Brain microvascular endothelial cell (primary cell): ENCODE measurements around the gene SLC9A7.

Experiments
- DNase-seq: peaks from one replicate; pipeline ENCODE4 v3.0.0-alpha.2; 2020
- H3K27ac ChIP-seq: fragments of 250-450 bp; sonication (Bioruptor Pico); 2 replicates; pipeline ENCODE4 v1.5.1; 2020; ENCODE audit warnings: mild to moderate bottlenecking, moderate library complexity
- H3K27me3 ChIP-seq: fragments of 250-450 bp; sonication (Bioruptor Pico); replicated peaks from 2 replicates; pipeline ENCODE4 v1.5.1; 2020; ENCODE audit warnings: mild to moderate bottlenecking
- H3K36me3 ChIP-seq: fragments of 250-450 bp; sonication (Bioruptor Pico); replicated peaks from 2 replicates; pipeline ENCODE4 v1.5.1; 2020; ENCODE audit warnings: mild to moderate bottlenecking
- H3K4me3 ChIP-seq: 2 replicates; pipeline ENCODE4 v1.5.1; 2011; ENCODE audit warnings: low read depth, mild to moderate bottlenecking, control low read depth, low read length, moderate library complexity
- in situ Hi-C: cut with HindIII; loops from 2 replicates; pipeline ENCODE4 v1.10.0; 2017; ENCODE audit warnings: low sequenced_read_pairs, low pct_ligation_motif_present
- TF ChIP-seq, protein P1 (sequence below): IDR thresholded peaks from 2 replicates; pipeline ENCODE4 v1.5.1; 2011; ENCODE audit warnings: low read depth, mild to moderate bottlenecking, moderate library complexity, low read length, control low read depth, inconsistent platforms; ENCODE audit errors: missing control alignments

SLC9A7 gene

DNA sequence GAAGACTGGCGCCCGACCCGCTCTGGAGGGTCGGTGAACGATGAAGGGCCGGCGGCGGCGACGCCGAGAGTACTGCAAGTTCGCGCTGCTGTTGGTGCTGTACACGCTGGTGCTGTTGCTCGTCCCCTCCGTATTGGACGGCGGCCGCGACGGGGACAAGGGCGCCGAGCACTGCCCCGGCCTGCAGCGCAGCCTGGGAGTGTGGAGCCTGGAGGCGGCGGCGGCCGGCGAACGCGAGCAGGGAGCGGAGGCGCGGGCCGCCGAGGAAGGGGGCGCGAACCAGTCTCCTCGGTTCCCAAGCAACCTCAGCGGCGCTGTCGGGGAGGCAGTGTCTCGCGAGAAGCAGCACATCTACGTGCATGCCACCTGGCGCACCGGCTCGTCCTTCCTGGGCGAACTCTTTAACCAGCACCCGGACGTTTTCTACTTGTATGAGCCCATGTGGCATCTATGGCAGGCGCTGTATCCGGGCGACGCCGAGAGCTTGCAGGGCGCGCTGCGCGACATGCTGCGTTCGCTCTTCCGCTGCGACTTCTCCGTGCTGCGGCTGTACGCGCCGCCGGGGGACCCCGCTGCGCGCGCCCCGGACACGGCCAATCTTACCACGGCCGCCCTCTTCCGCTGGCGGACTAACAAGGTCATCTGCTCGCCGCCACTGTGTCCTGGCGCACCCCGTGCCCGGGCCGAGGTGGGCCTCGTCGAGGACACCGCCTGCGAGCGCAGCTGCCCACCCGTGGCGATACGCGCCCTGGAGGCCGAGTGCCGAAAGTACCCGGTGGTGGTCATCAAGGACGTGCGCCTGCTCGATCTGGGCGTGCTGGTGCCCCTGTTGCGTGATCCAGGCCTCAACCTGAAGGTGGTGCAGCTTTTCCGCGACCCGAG, 184.8 kb downstream of the SLC9A7 start:
- in situ Hi-C loops = no loop called here
- Histone ChIP-seq H3K4me3 (peak overlapping the region; percentile 59), H3K36me3 (no peaks in the 10 kb centered on the region), H3K27ac (peak overlapping the region; percentile 21), H3K27me3 (no peaks in the 10 kb centered on the region)
- DNase-seq = peak; percentile 31
- TF ChIP-seq, protein P1, sequence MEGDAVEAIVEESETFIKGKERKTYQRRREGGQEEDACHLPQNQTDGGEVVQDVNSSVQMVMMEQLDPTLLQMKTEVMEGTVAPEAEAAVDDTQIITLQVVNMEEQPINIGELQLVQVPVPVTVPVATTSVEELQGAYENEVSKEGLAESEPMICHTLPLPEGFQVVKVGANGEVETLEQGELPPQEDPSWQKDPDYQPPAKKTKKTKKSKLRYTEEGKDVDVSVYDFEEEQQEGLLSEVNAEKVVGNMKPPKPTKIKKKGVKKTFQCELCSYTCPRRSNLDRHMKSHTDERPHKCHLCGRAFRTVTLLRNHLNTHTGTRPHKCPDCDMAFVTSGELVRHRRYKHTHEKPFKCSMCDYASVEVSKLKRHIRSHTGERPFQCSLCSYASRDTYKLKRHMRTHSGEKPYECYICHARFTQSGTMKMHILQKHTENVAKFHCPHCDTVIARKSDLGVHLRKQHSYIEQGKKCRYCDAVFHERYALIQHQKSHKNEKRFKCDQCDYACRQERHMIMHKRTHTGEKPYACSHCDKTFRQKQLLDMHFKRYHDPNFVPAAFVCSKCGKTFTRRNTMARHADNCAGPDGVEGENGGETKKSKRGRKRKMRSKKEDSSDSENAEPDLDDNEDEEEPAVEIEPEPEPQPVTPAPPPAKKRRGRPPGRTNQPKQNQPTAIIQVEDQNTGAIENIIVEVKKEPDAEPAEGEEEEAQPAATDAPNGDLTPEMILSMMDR = no peak

GRCh38 chrX:46573331-46573891, 185.5 kb downstream of the SLC9A7 start, which contains the start of gene CHST7:
Gene CHST7, plus strand, starts transcription at chrX:46573765. Its CDS starts 167 bp downstream, at chrX:46573932.
- Histone ChIP-seq H3K27me3 (no peaks in the 10 kb centered on the region), H3K27ac (peak within 1 kb of the TSS; percentile 21), H3K36me3 (no peaks in the 10 kb centered on the region), H3K4me3 (peak within 1 kb of the TSS; percentile 59)
- in situ Hi-C loops = no loop called here
- TF ChIP-seq, protein P1 = peak; percentile 63
- peak; percentile 53 for DNase-seq

- no peak for DNase-seq
- H3K27me3 ChIP-seq = no peaks in the 10 kb centered on the region
- no peaks in the 10 kb centered on the region for H3K36me3 ChIP-seq
- in situ Hi-C loops = no loop called here
- TF ChIP-seq, protein P1 = no peak
- no peak overlapping the region for H3K27ac ChIP-seq
- no peak overlapping the region for H3K4me3 ChIP-seq
Measured at GRCh38 chrX:46572340-46572936, 186.5 kb downstream of the SLC9A7 start.

DNA sequence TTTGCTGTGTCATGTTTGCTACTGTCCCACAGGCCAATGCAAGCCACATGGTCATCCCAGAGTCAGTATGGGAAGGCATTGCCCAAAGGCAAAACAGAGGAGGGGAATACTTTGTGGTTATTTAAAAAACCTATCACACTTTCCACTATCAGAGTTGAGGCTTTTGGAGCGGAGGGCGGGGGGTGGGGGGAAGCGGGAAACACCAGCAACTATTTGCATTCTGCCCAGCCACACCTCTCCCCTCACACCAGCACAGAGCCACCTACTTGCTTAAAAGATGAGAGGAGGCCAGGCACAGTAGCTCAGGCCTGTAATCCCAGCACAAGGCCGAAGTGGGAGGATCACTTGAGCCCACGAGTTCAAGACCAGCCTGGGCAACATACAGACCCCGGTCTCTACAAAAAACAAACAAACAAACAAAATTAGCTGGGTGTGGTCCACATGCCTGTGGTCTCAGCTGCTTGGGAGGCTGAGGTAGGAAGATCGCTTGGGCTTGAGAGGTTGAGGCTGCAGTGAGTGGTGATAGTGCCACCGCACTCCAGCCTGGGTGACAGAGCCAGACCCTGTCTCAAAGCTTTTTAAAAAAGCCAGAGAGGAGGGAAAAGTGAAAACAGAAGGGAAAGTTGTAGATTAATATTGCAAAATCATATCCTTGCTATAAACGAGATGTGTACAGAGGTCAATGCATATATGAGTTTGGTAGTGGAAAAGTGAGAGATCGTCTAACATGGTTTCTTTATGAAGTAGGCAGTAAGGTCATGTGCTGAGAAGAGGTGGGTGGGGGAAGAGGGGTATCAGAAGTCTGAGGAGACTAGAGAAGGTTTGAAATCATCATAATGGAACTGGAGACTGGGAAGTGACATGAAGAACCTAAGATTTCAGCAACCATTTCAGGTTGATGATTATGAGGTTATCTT, 187.2 kb downstream of the SLC9A7 start:
- no peak for DNase-seq
- TF ChIP-seq, protein P1 = no peak
- no peaks in the 10 kb centered on the region for H3K36me3 ChIP-seq
- no peak overlapping the region for H3K27ac ChIP-seq
- no peak overlapping the region for H3K4me3 ChIP-seq
- in situ Hi-C loops = no loop called here
- no peaks in the 10 kb centered on the region for H3K27me3 ChIP-seq

DNA sequence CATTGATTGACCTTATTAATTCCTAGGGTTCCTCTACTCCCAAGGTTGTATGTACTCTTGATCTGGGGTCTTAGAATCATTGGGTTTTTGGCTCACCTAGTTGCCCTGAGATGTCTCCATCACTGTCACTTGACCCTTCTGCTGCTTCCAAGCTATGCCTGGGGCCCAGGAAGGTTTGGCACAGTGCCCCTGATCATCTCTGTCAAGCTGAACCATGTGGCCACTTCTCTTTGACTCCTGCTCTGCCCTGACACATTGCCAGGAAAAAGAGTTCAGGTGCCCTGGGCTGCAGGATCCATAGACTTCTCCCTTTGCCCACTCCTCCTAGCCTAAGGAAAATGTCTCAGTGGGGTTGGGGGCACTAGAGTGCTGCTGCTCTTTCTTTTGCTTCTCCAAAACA, 189.3 kb downstream of the SLC9A7 start:
- no peaks in the 10 kb centered on the region for H3K36me3 ChIP-seq
- no peak overlapping the region for H3K27ac ChIP-seq
- TF ChIP-seq, protein P1 = no peak
- no peaks in the 10 kb centered on the region for H3K27me3 ChIP-seq
- in situ Hi-C loops = no loop called here
- no peak overlapping the region for H3K4me3 ChIP-seq
- no peak for DNase-seq
